C4-2B (cell line): Measurements from ENCODE around the gene EFEMP1.

Source experiments
- CTCF ChIP-seq: fragments of 450-650 bp; conservative IDR thresholded peaks from 2 replicates; pipeline ENCODE4 v1.5.1; 2017; ENCODE audit warnings: mild to moderate bottlenecking
- ZFX ChIP-seq: fragments of 450-650 bp; IDR thresholded peaks from 2 replicates; pipeline ENCODE4 v1.6.1; 2017

- no peak for TF ChIP-seq CTCF
- TF ChIP-seq ZFX = no peak
Observed at GRCh38 chr2:55859875-55860274, 63.7 kb downstream of the EFEMP1 start.
